ENCODE measurements around the gene HAP1. TPM values are rescaled to one million over a fixed set of nuclear protein-coding genes. Genes with fewer than 3 reads are reported as not detected.

HAP1 gene
- polyA plus RNA-seq, 1 of the 3 experiments (the other 2 are of a cell fraction) = 0.18 TPM

- no peaks in the 10 kb centered on the region for H3K4me1 ChIP-seq (ENCODE audit: control insufficient read depth in 1 of 2, insufficient read depth in 2 of 2, low read depth in 1 of 2, low read length in 1 of 2)
- no peak overlapping the region for H2AFZ ChIP-seq (ENCODE audit: low read depth)
- no peak overlapping the region for H3K4me3 ChIP-seq (ENCODE audit: low read depth in 2 of 2, low read length in 1 of 2)
- H3F3A ChIP-seq (replicated peaks; ENCODE audit: insufficient read depth) = no peaks in the 10 kb centered on the region
- H3K9me3 ChIP-seq = no peaks in the 10 kb centered on the region
- no peak overlapping the region for H3K4me2 ChIP-seq
- TF ChIP-seq USF1 (IDR thresholded peaks at IDR 0.05; ENCODE audit: borderline replicate concordance, low read depth) (no peak), GABPA (IDR thresholded peaks at IDR 0.05; ENCODE audit: low read depth) (no peak), MEF2A (IDR thresholded peaks at IDR 0.05; ENCODE audit: borderline replicate concordance, low read depth) (no peak)
- H3K9me2 ChIP-seq = no peaks in the 10 kb centered on the region
- H3K27me3 ChIP-seq (ENCODE audit: insufficient read depth) = no peaks in the 10 kb centered on the region
- ChIA-PET POLR2A (interaction anchor here (1.1 to 1.2 kb wide), 2 partner anchors 25 to 28 kb away, joined by 3 read pairs; no protein-coding TSS in a partner anchor), CTCF (interaction anchor here (1.2 to 2.2 kb wide), 3 partner anchors 22 to 94 kb away, joined by 3 to 11 read pairs (median 4); partner anchors contain the start of gene P3H4)
- H3K9ac ChIP-seq = no peak overlapping the region
- no peaks in the 10 kb centered on the region for H3K36me3 ChIP-seq (replicated peaks in 1 of 2; ENCODE audit: control insufficient read depth in 1 of 2, insufficient read depth in 2 of 2, low read length in 1 of 2)
- no peaks in the 10 kb centered on the region for H3K79me2 ChIP-seq (ENCODE audit: insufficient read depth)
- no peak overlapping the region for H3K27ac ChIP-seq (ENCODE audit: low read depth in 2 of 2, low read length in 1 of 2)
- DNase-seq = no peak
- H4K20me1 ChIP-seq (ENCODE audit: insufficient read depth) = no peaks in the 10 kb centered on the region
- WGBS (ENCODE audit: low lambda C conversion rate) = 75% methylated on average over 15 of the region's 15 CpGs
Measured at GRCh38 chr17:41717408-41718286, 16.8 kb downstream of the HAP1 start.

- Histone ChIP-seq H3K4me2 (no peak within 1 kb of the TSS), H3K4me3 (ENCODE audit: low read depth in 2 of 2, low read length in 1 of 2) (no peak within 1 kb of the TSS), H3K9ac (no peak within 1 kb of the TSS), H2AFZ (ENCODE audit: low read depth) (no peak within 1 kb of the TSS), H3K27ac (ENCODE audit: low read depth in 2 of 2, low read length in 1 of 2) (no peak within 1 kb of the TSS), H3F3A (replicated peaks; ENCODE audit: insufficient read depth) (no peaks in the 10 kb centered on the region), H3K9me2 (no peaks in the 10 kb centered on the region), H4K20me1 (ENCODE audit: insufficient read depth) (no peaks in the 10 kb centered on the region), H3K9me3 (no peaks in the 10 kb centered on the region), H3K27me3 (ENCODE audit: insufficient read depth) (no peaks in the 10 kb centered on the region), H3K36me3 (replicated peaks in 1 of 2; ENCODE audit: control insufficient read depth in 1 of 2, insufficient read depth in 2 of 2, low read length in 1 of 2) (no peaks in the 10 kb centered on the region), H3K4me1 (ENCODE audit: control insufficient read depth in 1 of 2, insufficient read depth in 2 of 2, low read depth in 1 of 2, low read length in 1 of 2) (peaks cover 0 to 3% of the 10 kb centered on the region in 2 experiments; a peak in 1 of 4 replicates), H3K79me2 (ENCODE audit: insufficient read depth) (no peaks in the 10 kb centered on the region)
- 82% methylated on average over 12 of the region's 12 CpGs for WGBS (ENCODE audit: low lambda C conversion rate)
- ChIA-PET POLR2A (interaction anchor here (0.6 to 0.7 kb wide), 2 partner anchors 16 to 19 kb away, joined by 3 to 4 read pairs; no protein-coding TSS in a partner anchor), CTCF (interaction anchor here (1.2 to 12.4 kb wide), 4 partner anchors 17 to 75 kb away, joined by 3 to 125 read pairs (median 3); partner anchors contain the start of gene JUP)
- TF ChIP-seq MXI1 (IDR thresholded peaks at IDR 0.05; ENCODE audit: low read depth, low read length) (no peak), YY1 (IDR thresholded peaks at IDR 0.05; ENCODE audit: low read depth) (no peak), SMC3 (IDR thresholded peaks at IDR 0.05; ENCODE audit: low read depth, low read length) (no peak), IRF3 (IDR thresholded peaks at IDR 0.05; ENCODE audit: low read depth, low read length) (no peak), EP300 (IDR thresholded peaks at IDR 0.05; ENCODE audit: borderline replicate concordance in 1 of 2, low read depth in 1 of 2, low read length in 1 of 2) (no peak), MAX (IDR thresholded peaks at IDR 0.05; ENCODE audit: low read depth) (no peak), TAF1 (IDR thresholded peaks at IDR 0.05; ENCODE audit: borderline replicate concordance, low read depth, low read length) (no peak), FOXJ3 (CRISPR knock-in tag; IDR thresholded peaks at IDR 0.05) (no peak), EZH2phosphoT487 (IDR thresholded peaks at IDR 0.05; ENCODE audit: borderline replicate concordance, low read depth) (no peak), RXRA (IDR thresholded peaks at IDR 0.05; ENCODE audit: borderline replicate concordance, low read depth) (no peak), CHD2 (IDR thresholded peaks at IDR 0.05; ENCODE audit: low read length, partially characterized antibody) (no peak), JUND (IDR thresholded peaks at IDR 0.05) (no peak), FOSL2 (IDR thresholded peaks at IDR 0.05; ENCODE audit: borderline replicate concordance, low read depth) (no peak), GABPA (IDR thresholded peaks at IDR 0.05; ENCODE audit: low read depth) (no peak), TEAD4 (IDR thresholded peaks at IDR 0.05; ENCODE audit: borderline replicate concordance, insufficient read depth) (no peak)
- DNase-seq = no peak
Measured at GRCh38 chr17:41711669-41712400, 22.6 kb downstream of the HAP1 start, which contains the start of gene GAST. Gene GAST, plus strand, starts transcription at chr17:41712331. Its CDS starts 3,106 bp downstream, at chr17:41715437.

Data from SK-N-SH (cell line).